Natural killer cell (primary cell): ENCODE results near the gene RUNDC1. TPM values are rescaled to one million over a fixed set of nuclear protein-coding genes. Genes with fewer than 3 reads are reported as not detected.

Experiments
- ATAC-seq, 3 donors: fragments of 150-1000 bp in 2 of 3; fragments of 200-7000 bp in 1 of 3; cut with Tn5 transposase; 1 replicate in 1 of 3; 2 replicates in 2 of 3; pipeline ENCODE4 v1.10.0; 2021; ENCODE audit warnings: mild to moderate bottlenecking in 2 of 3, moderate library complexity in 2 of 3
- DNase-seq, 2 donors: peaks; one replicate each; pipeline versions ENCODE4 v3.0.0 to v3.0.0-alpha.2; 2013 to 2021; ENCODE audit warnings: mixed read lengths in 1 of 2
- H3K27ac ChIP-seq: one replicate; pipeline ENCODE4 v1.5.1; 2013; ENCODE audit warnings: mild to moderate bottlenecking, low read length
- H3K27me3 ChIP-seq: one replicate; pipeline ENCODE4 v1.6.1; 2013; ENCODE audit warnings: low read length; ENCODE audit not compliant: control insufficient read depth, insufficient read depth
- H3K36me3 ChIP-seq: one replicate; pipeline ENCODE4 v1.6.1; 2013; ENCODE audit warnings: low read length; ENCODE audit not compliant: control insufficient read depth, insufficient read depth
- H3K4me1 ChIP-seq: one replicate; pipeline ENCODE4 v1.6.1; 2013; ENCODE audit warnings: low read length; ENCODE audit not compliant: control insufficient read depth, insufficient read depth
- H3K4me3 ChIP-seq: one replicate; pipeline ENCODE4 v1.5.1; 2013; ENCODE audit warnings: low read length
- H3K9me3 ChIP-seq: one replicate; pipeline ENCODE4 v1.6.1; 2013; ENCODE audit warnings: low read length; ENCODE audit not compliant: control insufficient read depth, insufficient read depth
- H3K27ac Mint-ChIP-seq, 2 donors: one replicate each; pipeline ENCODE4 v1.8.0; 2022; ENCODE audit warnings: mild to moderate bottlenecking in 2 of 2, mixed read lengths in 2 of 2, moderate library complexity in 1 of 2
- H3K27me3 Mint-ChIP-seq, 2 donors: one replicate each; pipeline ENCODE4 v1.8.0; 2022; ENCODE audit warnings: low read depth in 2 of 2, mixed read lengths in 2 of 2
- H3K36me3 Mint-ChIP-seq: one replicate; pipeline ENCODE4 v1.8.0; 2022; ENCODE audit warnings: mixed read lengths
- H3K4me1 Mint-ChIP-seq, 2 donors: one replicate each; pipeline ENCODE4 v1.8.0; 2022; ENCODE audit warnings: mixed read lengths in 2 of 2
- H3K4me3 Mint-ChIP-seq: one replicate; pipeline ENCODE4 v1.8.0; 2022; ENCODE audit warnings: mild to moderate bottlenecking, moderate library complexity, mixed read lengths
- H3K9me3 Mint-ChIP-seq, 2 donors: one replicate each; pipeline ENCODE4 v1.8.0; 2022; ENCODE audit warnings: mixed read lengths in 2 of 2
- WGBS: methylation state at CpG from one replicate; pipeline ENCODE4 v1.1.7; 2013; ENCODE audit warnings: missing lambda C conversion rate; ENCODE audit not compliant: insufficient coverage; 5-methylcytosine and 5-hydroxymethylcytosine counted together
- intact Hi-C: fragments of 100-400 bp; cut with micrococcal nuclease; formaldehyde crosslinking; loops from one replicate; pipeline ENCODE4 v1.14.2; 2022
- total RNA-seq, 4 donors: library from RNA; stranded (reverse); fragments of 120-200 nt in 1 of 4; gene quantifications; one replicate each; pipeline versions ENCODE4 v1.2.3 to v1.2.4, GENCODE V29; 2013 to 2022
- TF ChIP-seq, protein P1 (sequence below): fragments of 200-600 bp; IDR thresholded peaks from one replicate; pipeline ENCODE4 v1.8.0; 2022; ENCODE audit warnings: antibody characterized with exemption

The RUNDC1 gene
- total RNA-seq, 3 donors from 2014 or later (not counting 1 experiment from before 2014, with no cell fraction given) = 11.6 to 15.8 (median 14.6) TPM

DNA sequence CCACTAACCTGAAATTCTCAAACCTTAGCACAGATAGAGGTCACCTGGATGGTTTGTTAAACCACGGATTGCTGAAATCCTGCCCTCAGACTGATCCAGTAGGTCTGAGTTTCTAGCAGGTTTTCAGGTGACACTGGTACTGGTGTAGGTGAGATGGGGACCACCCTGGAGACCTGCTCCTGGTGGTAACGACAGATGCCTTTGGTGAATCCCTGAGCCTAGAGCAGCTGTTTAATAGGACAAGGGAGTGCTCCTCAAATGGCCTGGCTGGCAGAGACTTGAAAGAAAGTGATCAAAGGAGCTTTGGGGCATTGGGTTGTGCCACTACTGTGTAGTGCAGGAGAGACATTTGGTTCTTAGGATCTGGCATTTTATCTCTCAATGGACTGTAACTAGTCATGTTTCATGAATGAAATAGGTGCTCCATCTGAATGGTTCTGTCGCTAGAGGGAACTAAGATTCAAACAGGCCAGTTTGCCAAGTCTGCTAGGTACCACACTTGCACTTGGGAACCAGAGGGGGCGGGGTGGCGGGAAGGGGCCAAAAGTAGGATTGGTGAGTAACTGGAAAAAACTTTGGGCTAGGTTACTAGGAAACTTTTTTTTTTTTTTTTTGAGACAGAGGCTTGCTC is 23.3 kb downstream of the RUNDC1 start:
- H3K4me1 ChIP-seq = peaks cover 27% of the 10 kb centered on the region
- TF ChIP-seq, protein P1, sequence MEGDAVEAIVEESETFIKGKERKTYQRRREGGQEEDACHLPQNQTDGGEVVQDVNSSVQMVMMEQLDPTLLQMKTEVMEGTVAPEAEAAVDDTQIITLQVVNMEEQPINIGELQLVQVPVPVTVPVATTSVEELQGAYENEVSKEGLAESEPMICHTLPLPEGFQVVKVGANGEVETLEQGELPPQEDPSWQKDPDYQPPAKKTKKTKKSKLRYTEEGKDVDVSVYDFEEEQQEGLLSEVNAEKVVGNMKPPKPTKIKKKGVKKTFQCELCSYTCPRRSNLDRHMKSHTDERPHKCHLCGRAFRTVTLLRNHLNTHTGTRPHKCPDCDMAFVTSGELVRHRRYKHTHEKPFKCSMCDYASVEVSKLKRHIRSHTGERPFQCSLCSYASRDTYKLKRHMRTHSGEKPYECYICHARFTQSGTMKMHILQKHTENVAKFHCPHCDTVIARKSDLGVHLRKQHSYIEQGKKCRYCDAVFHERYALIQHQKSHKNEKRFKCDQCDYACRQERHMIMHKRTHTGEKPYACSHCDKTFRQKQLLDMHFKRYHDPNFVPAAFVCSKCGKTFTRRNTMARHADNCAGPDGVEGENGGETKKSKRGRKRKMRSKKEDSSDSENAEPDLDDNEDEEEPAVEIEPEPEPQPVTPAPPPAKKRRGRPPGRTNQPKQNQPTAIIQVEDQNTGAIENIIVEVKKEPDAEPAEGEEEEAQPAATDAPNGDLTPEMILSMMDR = no peak
- H3K9me3 ChIP-seq = no peaks in the 10 kb centered on the region
- no peaks in the 10 kb centered on the region for H3K27me3 ChIP-seq
- peaks cover 32% of the 10 kb centered on the region for H3K36me3 ChIP-seq
- Mint-ChIP-seq H3K4me1 (peaks cover 22 to 26% of the 10 kb centered on the region in 2 donors), H3K4me3 (no peak overlapping the region), H3K27me3 (no peaks in the 10 kb centered on the region), H3K27ac (peak overlapping the region in 1 of 2 donors; percentile 38), H3K36me3 (no peaks in the 10 kb centered on the region), H3K9me3 (no peaks in the 10 kb centered on the region)
- H3K4me3 ChIP-seq = no peak overlapping the region
- DNase-seq = no peak
- ATAC-seq = no peak
- no peak overlapping the region for H3K27ac ChIP-seq
- intact Hi-C loops = no loop called here
- 90% methylated on average over 5 of the region's 5 CpGs for WGBS

DNA sequence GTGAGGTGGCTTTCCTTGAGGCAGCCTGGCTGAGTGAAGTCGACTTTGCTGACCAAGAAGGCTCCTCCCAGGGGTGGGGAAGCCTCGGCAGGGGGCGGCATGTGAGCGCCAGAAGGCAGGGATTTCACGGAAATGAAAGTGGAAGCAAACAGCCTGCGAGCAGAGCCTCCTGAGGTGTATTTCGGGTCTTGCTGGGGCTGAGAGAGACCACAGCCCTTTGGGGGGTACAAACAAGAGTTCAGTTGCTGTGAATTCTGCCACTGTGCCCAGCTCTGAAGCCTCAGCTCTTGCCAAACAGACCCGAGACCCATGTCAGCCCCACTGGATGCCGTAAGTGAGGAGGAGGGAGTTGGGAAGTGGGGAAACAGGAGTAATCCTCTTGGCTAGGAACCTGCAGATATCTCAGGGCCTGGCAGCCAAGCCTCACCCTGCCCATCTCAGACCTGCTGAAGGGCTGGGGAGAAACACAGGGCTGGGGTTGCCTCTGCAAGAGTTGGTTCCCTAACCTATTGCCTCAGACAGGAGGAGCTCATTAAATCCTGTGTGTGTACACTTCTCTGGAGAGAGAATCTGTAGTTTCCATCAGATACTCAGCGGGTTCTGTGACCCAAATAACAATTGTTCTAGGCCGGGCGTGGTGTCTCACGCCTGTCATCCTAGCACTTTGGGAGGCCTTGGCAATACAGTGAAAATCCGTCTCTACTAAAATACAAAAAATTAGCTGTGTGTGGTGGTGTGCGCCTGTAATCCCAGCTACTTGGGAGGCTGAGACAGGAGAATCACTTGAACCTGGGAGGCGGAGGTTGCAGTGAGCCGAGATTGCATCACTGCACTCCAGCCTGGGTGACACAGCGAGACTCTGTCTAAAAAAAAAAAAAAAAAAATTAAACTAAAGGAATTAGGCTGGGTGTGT is 26.5 kb downstream of the RUNDC1 start, which contains the start of gene IFI35:
Gene IFI35, plus strand, starts transcription at position 146 of the 913 bp plus-strand sequence. Its CDS starts 164 bp downstream, at position 310.
- Histone ChIP-seq H3K4me3 (peak within 1 kb of the TSS; percentile 85), H3K4me1 (peaks cover 22% of the 10 kb centered on the region), H3K9me3 (no peaks in the 10 kb centered on the region), H3K27me3 (no peaks in the 10 kb centered on the region), H3K27ac (peak within 1 kb of the TSS; percentile 92), H3K36me3 (peaks cover 15% of the 10 kb centered on the region)
- WGBS = 30% methylated on average over 16 of the region's 18 CpGs
- H3K4me3 Mint-ChIP-seq = peak within 1 kb of the TSS; percentile 94
- DNase-seq (peak; percentile 78 to 91), ATAC-seq (peak; percentile 97 to 99 (median 98))
- H3K36me3 Mint-ChIP-seq = no peaks in the 10 kb centered on the region
- intact Hi-C loops = no loop called here
- H3K4me1 Mint-ChIP-seq = peaks cover 14 to 27% of the 10 kb centered on the region in 2 donors
- H3K27me3 Mint-ChIP-seq = no peaks in the 10 kb centered on the region
- no peaks in the 10 kb centered on the region for H3K9me3 Mint-ChIP-seq
- TF ChIP-seq, protein P1 = no peak
- peak within 1 kb of the TSS; percentile 91 to 99 for H3K27ac Mint-ChIP-seq

DNA sequence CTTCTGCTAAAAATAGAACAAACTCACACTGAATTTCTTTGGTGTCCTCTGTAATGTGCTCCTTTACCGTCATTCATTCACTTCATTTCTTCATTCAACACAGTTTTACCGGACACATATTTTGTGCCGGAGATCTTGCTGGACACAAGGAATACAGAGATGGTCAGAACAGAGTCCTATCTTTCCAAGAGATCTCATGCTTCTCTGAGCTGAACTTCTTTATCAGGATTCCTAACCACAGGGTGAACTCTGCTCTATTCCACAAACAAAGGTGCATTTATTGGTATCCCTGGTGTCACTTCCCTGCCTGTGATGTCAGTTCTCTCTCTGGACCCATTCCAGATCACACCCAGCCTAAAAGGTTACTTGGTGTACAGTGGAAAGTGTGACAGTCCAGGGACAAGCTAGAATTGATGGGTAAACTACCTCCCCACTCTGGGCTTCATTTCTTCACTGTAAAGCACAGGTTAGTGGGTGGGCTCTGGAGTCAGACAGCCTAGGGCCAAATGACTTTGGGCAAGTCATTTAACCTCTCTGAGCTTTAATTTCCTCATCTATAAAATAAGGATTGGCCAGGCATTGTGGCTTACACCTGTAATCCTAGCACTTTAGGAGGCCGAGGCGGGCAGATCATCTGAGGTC is 30.4 kb downstream of the RUNDC1 start:
- Histone ChIP-seq H3K4me3 (no peak overlapping the region), H3K4me1 (peaks cover 22% of the 10 kb centered on the region), H3K36me3 (peaks cover 29% of the 10 kb centered on the region), H3K27ac (no peak overlapping the region), H3K27me3 (no peaks in the 10 kb centered on the region), H3K9me3 (no peaks in the 10 kb centered on the region)
- peaks cover 14 to 27% of the 10 kb centered on the region in 2 donors for H3K4me1 Mint-ChIP-seq
- WGBS = 98% methylated on average over 5 of the region's 5 CpGs
- DNase-seq (no peak), ATAC-seq (no peak)
- intact Hi-C loops = no loop called here
- H3K4me3 Mint-ChIP-seq = no peak overlapping the region
- H3K27ac Mint-ChIP-seq = peak overlapping the region; percentile 6 to 37
- no peaks in the 10 kb centered on the region for H3K36me3 Mint-ChIP-seq
- no peaks in the 10 kb centered on the region for H3K27me3 Mint-ChIP-seq
- TF ChIP-seq, protein P1 = no peak
- H3K9me3 Mint-ChIP-seq = no peaks in the 10 kb centered on the region
